HCT116 (cell line): ENCODE data around the gene CAPNS1. TPM values are rescaled to one million over a fixed set of nuclear protein-coding genes. Genes with fewer than 3 reads are reported as not detected.
A peak's percentile ranks its signal among the peaks of the same experiment; 100 is the strongest.

Experiments
- ATAC-seq: fragments of 200-7000 bp; cut with Tn5 transposase; 2 replicates; pipeline ENCODE4 v1.9.1; 2020; ENCODE audit warnings: mild to moderate bottlenecking, moderate library complexity
- BruUV-seq: library from RNA; stranded (reverse); fragments of 400-500 nt; replicated peaks from 2 replicates; lab custom pipeline; 2021; lab: Mats Ljungman, UMichigan
- CTCF ChIA-PET: fragments of 300-600 bp; sonication (Branson Sonifier 250); formaldehyde crosslinking; loops from one replicate; lab custom pipeline; 2021; ENCODE audit warnings: antibody characterized with exemption; lab: Charles Lee
- POLR2A ChIA-PET: fragments of 300-600, 350-600 bp; sonication (Branson Sonifier 250); formaldehyde crosslinking; loops from one replicate; lab custom pipeline; 2021; ENCODE audit warnings: antibody characterized with exemption; lab: Charles Lee
- RAD21 ChIA-PET, 2 experiments: fragments of 300-600 bp; sonication (Branson Sonifier 250); formaldehyde crosslinking; loops; one replicate each; lab custom pipeline; 2023; ENCODE audit warnings: low total read pairs in 2 of 2; ENCODE audit not compliant: uncharacterized antibody in 2 of 2, unreplicated experiment in 2 of 2, low non-redundant PET in 1 of 2; lab: Charles Lee
- DNase-seq: peaks from one replicate; pipeline ENCODE4 v3.0.0-alpha.2; 2010; ENCODE audit warnings: low read depth, low spot score
- H2AFZ ChIP-seq: fragments of 200-600 bp; shearing (Covaris generic), sonication (generic); 2 replicates; pipeline ENCODE4 v1.6.1; 2017; ENCODE audit warnings: low read depth, mixed run types, mixed read lengths, antibody characterized with exemption, low read length; ENCODE audit not compliant: poor library complexity, severe bottlenecking
- H3K27ac ChIP-seq: 2 replicates; pipeline ENCODE4 v1.5.1; 2012; ENCODE audit warnings: low read depth, low read length
- H3K27me3 ChIP-seq: fragments of 200-600 bp; sonication (generic); 2 replicates; pipeline ENCODE4 v1.6.1; 2016; ENCODE audit warnings: mixed run types, low read length, mixed read lengths; ENCODE audit not compliant: insufficient read depth
- H3K36me3 ChIP-seq, 2 experiments: fragments of 200-500 bp in 1 of 2; fragments of 200-600 bp in 1 of 2; sonication (Bioruptor generic) in 1 of 2; sonication (generic) in 1 of 2; 2 replicates each; pipeline versions ENCODE4 v1.5.1 to v1.6.1; 2014 to 2016; ENCODE audit warnings: low read length in 2 of 2, inconsistent platforms in 1 of 2, mixed read lengths in 1 of 2, mixed run types in 1 of 2; ENCODE audit not compliant: insufficient read depth in 2 of 2, control insufficient read depth in 1 of 2
- H3K4me1 ChIP-seq, 2 experiments: fragments of 200-600 bp in 1 of 2; sonication (generic) in 1 of 2; 2 replicates each; pipeline versions ENCODE4 v1.5.1 to v1.6.1; 2012 to 2017; ENCODE audit warnings: low read length in 2 of 2, inconsistent platforms in 1 of 2, mild to moderate bottlenecking in 1 of 2, mixed read lengths in 1 of 2, mixed run types in 1 of 2, moderate library complexity in 1 of 2; ENCODE audit not compliant: insufficient read depth in 2 of 2, control insufficient read depth in 1 of 2
- H3K4me2 ChIP-seq: fragments of 200-600 bp; sonication (generic); 2 replicates; pipeline ENCODE4 v1.6.1; 2017; ENCODE audit warnings: mixed run types, low read length, mixed read lengths
- H3K4me3 ChIP-seq, 2 experiments: fragments of 200-600 bp in 1 of 2; sonication (generic) in 1 of 2; replicated peaks in 1 of 2; 2 replicates each; pipeline ENCODE4 v1.5.1; 2011 to 2016; ENCODE audit warnings: low read length in 2 of 2, control low read depth in 1 of 2, low read depth in 1 of 2, mild to moderate bottlenecking in 1 of 2, mixed read lengths in 1 of 2, mixed run types in 1 of 2
- H3K79me2 ChIP-seq: fragments of 200-600 bp; sonication (generic); 2 replicates; pipeline ENCODE4 v1.6.1; 2017; ENCODE audit warnings: mild to moderate bottlenecking, mixed run types, low read length, moderate library complexity, mixed read lengths; ENCODE audit not compliant: insufficient read depth
- H3K9ac ChIP-seq: fragments of 200-600 bp; sonication (generic); 2 replicates; pipeline ENCODE4 v1.6.1; 2016; ENCODE audit warnings: low read length, mixed read lengths
- H3K9me2 ChIP-seq: fragments of 200-600 bp; sonication (generic), shearing (Covaris generic); 2 replicates; pipeline ENCODE4 v1.6.1; 2017; ENCODE audit warnings: mixed run types, mild to moderate bottlenecking, moderate library complexity; ENCODE audit not compliant: insufficient read depth
- H3K9me3 ChIP-seq, 2 experiments: fragments of 200-500 bp in 1 of 2; fragments of 200-600 bp in 1 of 2; sonication (Bioruptor generic) in 1 of 2; sonication (generic) in 1 of 2; 2 replicates each; pipeline ENCODE4 v1.6.1; 2014 to 2017; ENCODE audit warnings: low read length in 2 of 2, mixed read lengths in 2 of 2, inconsistent platforms in 1 of 2, low read depth in 1 of 2, mild to moderate bottlenecking in 1 of 2, mixed run types in 1 of 2, moderate library complexity in 1 of 2; ENCODE audit not compliant: control insufficient read depth in 1 of 2, insufficient read depth in 1 of 2
- H4K20me1 ChIP-seq: fragments of 200-600 bp; sonication (generic), shearing (Covaris generic); 2 replicates; pipeline ENCODE4 v1.6.1; 2017; ENCODE audit warnings: mixed run types, mild to moderate bottlenecking, moderate library complexity; ENCODE audit not compliant: insufficient read depth
- EGR1 ChIP-seq: IDR thresholded peaks from 2 replicates; pipeline ENCODE4 v1.6.1; 2012; ENCODE audit warnings: low read depth
- FOSL1 ChIP-seq: IDR thresholded peaks from 2 replicates; pipeline ENCODE4 v1.6.1; 2012; ENCODE audit warnings: low read depth
- MAX ChIP-seq: IDR thresholded peaks from 2 replicates; pipeline ENCODE4 v1.6.1; 2012
- POLR2A ChIP-seq: IDR thresholded peaks from 2 replicates; pipeline ENCODE4 v1.7.0; 2011; ENCODE audit warnings: borderline replicate concordance; ENCODE audit not compliant: insufficient read depth, insufficient read length; ENCODE audit errors: extremely low read depth
- RAD21 ChIP-seq: IDR thresholded peaks from 2 replicates; pipeline ENCODE4 v1.6.1; 2012; ENCODE audit warnings: low read depth, mild to moderate bottlenecking
- SP1 ChIP-seq: IDR thresholded peaks from 2 replicates; pipeline ENCODE4 v1.6.1; 2012; ENCODE audit warnings: low read depth
- SRF ChIP-seq: IDR thresholded peaks from 2 replicates; pipeline ENCODE4 v1.6.1; 2012; ENCODE audit warnings: low read depth
- TCF7L2 ChIP-seq: IDR thresholded peaks from 2 replicates; pipeline ENCODE4 v1.7.0; 2011; ENCODE audit warnings: borderline replicate concordance, inconsistent platforms; ENCODE audit not compliant: insufficient read depth, insufficient read length; ENCODE audit errors: extremely low read depth
- intact Hi-C: fragments of 100-400 bp; cut with micrococcal nuclease; formaldehyde crosslinking; loops from 2 replicates; pipeline ENCODE4 v1.10.0; 2022
- total RNA-seq: library from RNA; stranded (reverse); gene quantifications from one replicate; pipeline ENCODE4 v1.2.1, GENCODE V29; 2021; ENCODE audit not compliant: unreplicated experiment

The CAPNS1 gene
- total RNA-seq, 1 experiment from 2014 or later: 621 TPM

GRCh38 chr19:36140304-36141038 lies 605 bp downstream of the CAPNS1 start:
- no peaks in the 10 kb centered on the region for H3K9me3 ChIP-seq
- peak overlapping the region; percentile 98 for H3K27ac ChIP-seq
- H3K4me2 ChIP-seq: peak overlapping the region; percentile 96
- BruUV-seq: TSS peak; percentile 78
- H3K4me1 ChIP-seq: peaks cover 41 to 53% of the 10 kb centered on the region in 2 experiments
- TF ChIP-seq RAD21: no peak
- no peak for TF ChIP-seq SRF
- TF ChIP-seq EGR1: peak; percentile 29; the same call in 1 of the 2 replicates
- no peak for TF ChIP-seq POLR2A
- TF ChIP-seq FOSL1: no peak
- peak; percentile 58; the same call in 1 of the 2 replicates for TF ChIP-seq MAX
- TF ChIP-seq SP1: no peak
- no peak for TF ChIP-seq TCF7L2
- TF ChIP-seq, all 23 proteins: peak for 2
- H3K79me2 ChIP-seq: peaks cover 33% of the 10 kb centered on the region
- peak; percentile 7 for ATAC-seq
- H4K20me1 ChIP-seq: peaks cover 6% of the 10 kb centered on the region; the same call in 1 of the 2 replicates
- peak overlapping the region; percentile 87 to 94 for H3K4me3 ChIP-seq
- intact Hi-C loops: no loop called here
- ChIA-PET RAD21 (interaction anchor here in 1 of 2 experiments (1.2 kb wide), 1 partner anchor 13 kb away, joined by 3 read pairs; no protein-coding TSS in a partner anchor), CTCF (interaction anchor here (1.0 to 1.1 kb wide), 2 partner anchors 10 to 13 kb away, joined by 3 to 6 read pairs; no protein-coding TSS in a partner anchor), POLR2A (interaction anchor here (1.0 to 3.0 kb wide), 3 partner anchors 9 to 25 kb away, joined by 3 to 19 read pairs (median 9); partner anchors contain the start of genes POLR2I and TBCB)
- H2AFZ ChIP-seq: no peak overlapping the region
- DNase-seq: no peak
- H3K36me3 ChIP-seq: peaks cover 22 to 24% of the 10 kb centered on the region in 2 experiments
- peak overlapping the region; percentile 99 for H3K9ac ChIP-seq
- no peaks in the 10 kb centered on the region for H3K27me3 ChIP-seq
- no peaks in the 10 kb centered on the region for H3K9me2 ChIP-seq
